Activated CD4-positive, alpha-beta T cell treated with anti-CD3 and anti-CD28 coated beads, Interleukin-2, amount 50 U/mL, for 1 hour (primary cell): Measurements from ENCODE around the gene AFG1L.
"Not testable (repeated sequence)": the region's sequence is repeated elsewhere in the genome, so short reads cannot be mapped to it uniquely, and the experiment has no call there.

ENCODE experiments used
- DNase-seq: peaks from one replicate; pipeline ENCODE4 v3.0.0-alpha.2; 2020

Gene AFG1L

DNA sequence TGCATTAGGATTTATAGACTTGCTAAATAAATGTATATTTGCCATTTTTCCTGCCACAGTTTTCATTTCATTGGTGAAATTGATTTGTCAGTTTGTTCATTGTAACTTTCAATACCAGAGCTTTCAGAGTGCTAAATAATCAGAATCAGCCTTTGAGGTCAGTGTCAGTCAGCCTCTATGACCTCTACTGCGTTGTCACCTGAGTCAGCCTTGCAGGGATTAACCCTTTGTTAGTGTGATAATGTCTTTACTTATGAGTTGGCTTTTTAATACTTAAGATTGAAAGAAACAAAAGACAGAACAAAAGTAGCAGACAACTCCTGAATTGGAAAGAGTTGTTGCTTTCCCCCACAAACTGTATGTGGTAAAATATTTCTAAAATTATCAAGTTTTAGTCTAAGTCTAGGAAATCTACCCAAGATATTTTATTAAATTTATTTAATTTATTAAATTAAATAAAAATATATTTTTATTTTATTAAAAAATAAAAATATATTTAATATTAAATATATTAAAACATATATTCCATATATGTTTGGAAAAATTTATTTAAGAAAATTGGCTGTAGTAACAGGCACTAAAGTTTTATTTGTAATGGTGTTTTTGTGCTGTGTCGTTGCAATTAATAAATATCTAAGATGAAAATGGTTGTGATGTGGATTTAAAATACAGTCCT, 125.2 kb downstream of the AFG1L start:
- DNase-seq = no peak

DNA sequence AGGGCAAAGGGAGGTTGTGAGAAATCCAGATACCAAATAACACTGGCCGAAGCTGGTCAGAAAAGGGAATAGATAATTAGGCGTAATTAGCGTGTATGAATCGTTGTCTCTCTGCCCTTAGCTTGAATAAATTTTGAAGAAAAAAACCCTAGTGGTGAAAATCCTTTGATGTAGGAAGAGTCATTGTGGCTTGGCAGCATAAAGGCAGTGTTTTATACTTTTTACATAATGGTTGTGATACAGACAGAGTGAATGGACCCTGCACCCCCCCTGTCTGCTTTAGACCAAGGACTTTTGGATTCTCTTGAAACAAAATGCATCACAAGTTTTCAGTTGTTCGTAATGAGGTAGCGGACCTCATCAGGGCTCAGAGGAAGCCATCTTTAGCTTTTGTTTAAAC, 126.5 kb downstream of the AFG1L start:
- DNase-seq = no peak

DNA sequence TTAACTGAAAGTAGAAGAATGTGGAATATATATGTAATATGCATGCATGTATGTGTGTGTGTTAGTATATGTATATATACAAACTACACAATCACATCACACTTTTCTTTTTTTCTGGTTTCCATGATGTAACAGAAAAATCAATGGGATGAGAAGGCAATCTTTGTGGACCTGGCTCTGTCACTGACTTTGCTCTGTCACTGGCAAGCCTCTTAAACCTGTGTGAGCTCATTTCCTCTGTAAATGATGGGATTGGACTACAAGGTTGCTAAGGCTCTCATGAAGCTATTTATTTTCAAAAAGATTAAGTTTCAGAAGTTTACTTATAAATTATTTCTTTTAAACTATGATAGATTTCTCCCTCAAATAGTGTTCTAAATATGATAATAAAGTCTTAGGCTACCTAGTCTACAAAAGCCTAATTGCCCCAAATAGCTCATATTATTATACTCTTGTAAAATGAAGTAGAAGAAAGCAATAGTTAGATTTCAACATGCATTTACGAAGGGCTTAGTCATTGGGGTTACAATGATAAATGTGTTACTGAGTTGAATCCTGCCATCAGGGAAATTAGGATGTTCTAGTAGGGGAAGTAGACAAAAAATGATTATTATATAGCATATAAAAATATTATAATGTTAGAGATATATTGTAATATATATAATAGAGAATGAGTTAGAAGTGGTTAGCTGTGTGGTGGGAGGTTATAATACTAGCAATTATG, 129.3 kb downstream of the AFG1L start:
- DNase-seq = no peak

DNA sequence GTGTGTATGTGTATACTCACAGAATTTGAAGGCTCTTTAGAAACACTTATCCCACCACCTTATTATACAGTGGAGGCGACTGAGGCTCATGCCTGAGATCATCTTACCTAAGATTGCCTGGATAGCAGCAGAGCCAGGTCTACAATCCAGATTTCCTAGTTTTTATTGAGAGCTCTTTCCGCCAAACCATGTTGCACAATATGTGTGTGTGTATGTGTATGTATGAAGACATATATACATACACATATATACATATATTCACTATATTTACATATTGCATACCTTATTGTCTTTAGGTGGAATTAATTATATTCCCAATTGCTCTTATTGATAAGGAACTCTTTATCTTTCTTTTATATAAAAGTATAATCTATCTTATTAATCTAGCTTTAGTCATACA, 130.6 kb downstream of the AFG1L start:
- no peak for DNase-seq

DNA sequence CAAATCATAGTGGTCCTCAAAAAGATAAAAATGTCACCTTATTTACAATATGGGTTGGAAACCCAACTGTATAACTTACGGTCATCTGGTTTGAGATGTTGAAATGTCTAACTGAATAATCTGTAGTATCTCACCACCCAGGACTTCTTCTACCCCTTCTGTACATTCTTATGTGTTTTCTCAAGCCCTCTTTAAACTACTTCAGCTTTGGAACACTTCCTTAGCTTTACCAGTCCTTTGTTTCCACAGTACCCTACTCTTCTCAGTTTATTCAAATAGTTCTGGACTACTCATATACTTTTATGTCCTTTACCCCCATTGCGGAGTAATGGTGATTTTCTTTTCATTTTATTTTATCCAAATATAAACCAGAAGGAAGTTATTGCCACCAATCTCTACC, 137.3 kb downstream of the AFG1L start:
- no peak for DNase-seq

DNA sequence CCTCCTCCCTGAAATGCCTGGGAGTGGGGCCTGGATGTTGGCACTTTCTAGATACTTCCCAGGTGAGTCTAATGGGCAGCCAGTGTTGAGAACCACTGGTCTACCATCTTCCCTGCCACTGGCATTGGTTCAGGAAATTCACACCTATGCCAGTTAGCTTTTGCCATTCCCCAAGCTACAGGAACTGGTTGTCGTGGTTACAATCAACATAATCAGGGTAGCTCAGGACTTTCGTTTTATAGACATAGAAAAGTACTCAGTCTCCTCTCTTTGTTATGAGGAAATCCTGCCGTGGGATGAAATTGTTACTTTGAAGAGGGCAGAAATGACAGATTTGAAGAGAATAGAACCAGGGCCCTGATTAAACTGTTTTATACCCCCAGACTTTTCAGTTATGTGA, 137.9 kb downstream of the AFG1L start:
- no peak for DNase-seq

DNA sequence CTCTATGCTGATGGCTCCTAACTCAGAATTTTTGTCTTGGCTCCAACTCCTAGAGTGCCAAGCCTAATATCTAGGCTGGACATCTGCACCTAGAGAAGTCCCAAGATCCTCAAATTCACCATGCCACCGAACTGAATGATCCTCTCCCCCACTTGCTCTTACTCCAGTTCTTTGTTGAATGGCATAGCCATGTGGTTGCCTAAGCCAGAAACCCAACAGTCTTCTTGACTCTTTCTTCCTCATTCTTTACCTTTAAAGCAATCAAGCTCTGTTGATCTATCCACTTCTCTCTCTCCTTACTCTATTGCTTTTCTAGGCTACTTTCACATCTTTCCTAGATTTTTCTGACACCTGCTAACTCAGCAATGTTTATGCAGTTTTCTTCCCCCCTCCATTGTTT, 139.4 kb downstream of the AFG1L start:
- no peak for DNase-seq

DNA sequence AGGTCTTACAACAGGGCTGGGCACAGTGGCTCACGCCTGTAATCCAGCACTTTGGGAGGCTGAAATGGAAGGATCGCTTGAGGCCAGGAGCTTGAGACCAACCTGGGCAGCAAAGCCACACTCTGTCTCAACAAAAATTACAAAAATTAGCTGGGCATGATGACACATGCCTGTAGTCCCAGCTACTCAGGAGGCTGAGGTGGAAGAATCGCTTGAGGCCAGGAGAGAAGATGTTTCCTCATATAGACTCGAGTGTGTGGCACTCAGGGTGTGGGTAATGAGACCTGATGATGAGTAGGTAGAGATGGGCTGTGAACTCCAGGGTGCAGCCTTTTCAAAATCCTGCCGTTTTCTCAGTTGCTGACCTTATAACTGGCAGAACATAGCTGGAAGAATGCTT, 140.5 kb downstream of the AFG1L start:
- no peak for DNase-seq

DNA sequence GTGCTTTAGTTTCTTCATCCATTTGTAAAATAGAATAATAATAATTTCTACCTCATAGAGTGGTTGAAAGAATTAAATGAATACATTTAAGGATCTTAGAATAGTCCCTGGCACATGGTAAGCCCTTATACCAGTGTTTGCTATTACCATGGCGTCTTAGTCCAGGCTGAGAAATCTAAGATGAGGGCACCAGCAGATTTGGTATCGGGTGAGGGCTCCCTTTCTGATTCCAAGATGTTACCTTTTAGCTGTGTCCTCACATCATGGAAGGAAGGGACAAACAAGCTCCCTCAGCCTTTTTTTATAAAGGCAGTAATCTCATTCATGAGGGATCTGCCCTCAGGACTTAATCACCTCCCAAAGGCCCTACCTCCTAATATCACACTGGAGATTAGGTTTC, 141.9 kb downstream of the AFG1L start:
- no peak for DNase-seq

DNA sequence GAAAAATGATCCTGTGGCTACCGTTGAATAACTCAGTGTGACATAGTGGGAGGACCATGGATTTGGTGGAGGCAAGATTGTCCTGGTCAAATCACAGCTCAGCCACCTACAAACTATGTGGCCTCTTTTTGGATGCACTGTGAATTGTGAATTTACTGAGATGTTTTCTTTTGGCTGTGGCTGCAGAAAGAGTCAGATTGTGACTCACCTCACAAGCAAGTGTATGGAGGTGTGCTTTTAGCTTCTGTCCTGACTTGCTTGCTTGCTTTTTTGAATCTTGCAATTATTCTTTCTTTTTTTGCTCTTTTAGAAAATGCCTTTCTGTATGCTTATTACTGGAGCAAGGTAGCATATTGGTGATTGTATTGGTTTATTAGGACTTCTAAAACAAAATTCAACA, 143.0 kb downstream of the AFG1L start:
- DNase-seq = no peak

DNA sequence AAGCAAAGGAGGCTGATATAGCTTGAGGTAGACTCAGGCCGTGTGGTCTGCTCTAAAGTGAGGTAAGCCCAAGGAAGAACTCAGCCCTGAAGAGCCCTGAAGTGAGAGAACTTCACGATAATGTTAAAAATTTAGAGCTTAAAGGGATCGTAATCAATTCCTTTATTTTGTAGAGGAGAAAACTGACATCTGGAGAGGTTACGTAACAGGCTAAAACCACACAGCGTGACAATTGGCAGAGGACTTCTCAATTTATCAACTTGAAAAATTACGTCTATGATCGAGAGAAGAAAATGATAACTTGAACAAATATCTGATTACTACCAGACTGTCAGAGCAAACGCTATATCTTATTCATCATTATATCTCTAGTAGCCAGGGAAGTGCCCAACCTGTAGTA, 144.1 kb downstream of the AFG1L start:
- DNase-seq = no peak

DNA sequence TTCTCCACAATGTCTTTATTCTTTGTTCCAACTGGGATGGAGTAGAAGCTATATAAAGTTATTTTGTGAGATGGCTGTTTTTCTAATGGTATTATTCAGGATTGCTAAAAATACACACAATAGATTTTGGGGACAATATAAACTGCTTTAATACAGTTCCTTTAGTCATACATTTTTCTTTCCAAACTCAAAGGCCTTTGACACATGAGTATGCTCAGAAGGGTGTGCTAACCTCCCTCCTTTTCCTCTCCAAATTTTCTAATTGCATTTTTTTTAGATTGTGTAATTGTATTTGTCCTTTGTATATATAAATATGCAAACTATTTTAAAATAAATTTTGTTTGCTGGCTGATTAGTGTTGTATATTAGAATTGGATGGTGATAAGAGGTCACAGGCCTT, 146.3 kb downstream of the AFG1L start:
- no peak for DNase-seq

DNA sequence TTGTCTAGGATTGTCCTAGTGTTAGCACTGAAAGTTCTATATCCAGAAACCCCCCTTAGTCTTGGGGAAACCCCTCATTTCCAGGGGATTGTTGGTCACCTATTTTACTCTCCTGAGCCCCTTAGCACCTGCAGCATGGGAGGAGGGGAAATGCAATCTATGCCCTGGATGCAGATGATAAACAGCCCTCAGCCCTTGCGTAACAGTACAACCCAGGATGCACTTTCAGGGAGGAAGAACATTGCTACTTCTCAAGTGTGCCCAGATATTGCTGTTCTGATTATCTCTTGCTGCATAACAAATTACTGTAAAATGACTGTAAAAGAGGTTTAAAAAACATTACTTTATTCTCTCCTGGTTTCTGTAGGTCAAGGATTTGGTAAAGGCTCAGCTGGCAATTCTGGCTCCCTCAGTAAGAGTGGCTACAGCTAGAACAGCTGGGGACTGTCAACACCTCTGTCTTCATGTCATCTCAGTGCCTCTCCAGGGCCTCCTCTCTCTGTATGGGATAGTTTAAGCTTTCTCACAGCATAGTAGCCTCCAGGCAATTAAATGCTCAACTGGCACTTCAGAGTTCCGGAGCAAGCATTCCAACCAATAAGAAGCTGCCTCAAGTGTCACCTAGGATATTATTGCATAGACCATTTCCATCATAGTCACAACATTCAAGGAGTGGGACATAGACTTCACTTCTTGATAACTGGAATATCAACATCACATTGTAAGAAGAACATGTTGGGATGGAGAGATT, 148.1 kb downstream of the AFG1L start:
- no peak for DNase-seq

DNA sequence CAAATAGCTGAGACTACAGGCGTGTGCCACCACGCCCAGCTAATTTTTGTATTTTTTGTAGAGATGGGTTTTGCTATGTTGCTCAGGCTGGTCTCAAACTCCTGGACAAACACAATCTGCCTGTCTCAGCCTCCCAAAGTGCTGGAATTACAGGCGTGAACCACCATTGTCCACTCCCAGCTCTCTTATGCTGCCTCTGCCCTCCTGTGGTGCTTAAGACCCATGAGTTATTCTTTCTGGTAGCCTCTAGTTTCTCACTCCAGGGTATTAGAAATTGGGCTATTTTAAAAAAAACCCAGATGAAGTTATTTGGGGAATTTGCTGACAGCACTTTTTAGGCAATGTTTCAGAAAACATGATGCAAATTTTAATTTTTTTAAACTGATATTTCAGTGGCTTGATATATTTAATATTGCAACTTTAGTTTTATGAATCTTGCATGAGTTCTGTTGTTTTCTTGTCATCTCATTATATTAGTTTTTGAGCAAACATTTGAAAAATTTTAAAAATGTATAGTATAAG, 151.8 kb downstream of the AFG1L start:
- DNase-seq = no peak

DNA sequence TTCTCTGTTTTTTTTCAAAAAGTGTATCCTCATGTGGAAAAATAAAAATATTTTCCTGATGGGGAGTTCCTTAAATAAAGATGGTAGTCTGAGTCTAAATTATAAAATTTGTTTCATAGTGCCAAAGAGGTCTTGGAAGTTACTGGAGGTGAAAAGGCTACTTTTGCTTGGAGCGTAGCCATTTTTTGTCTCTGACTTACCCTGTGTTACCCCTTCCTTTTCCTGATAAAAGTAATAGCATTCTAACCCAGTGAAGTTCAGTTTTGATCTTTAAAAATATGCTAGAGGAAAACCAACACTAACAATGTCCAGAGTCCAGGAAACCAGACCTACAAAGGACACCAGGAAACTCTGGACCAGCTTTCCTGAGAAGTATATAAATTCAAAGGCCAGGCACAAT, 153.6 kb downstream of the AFG1L start:
- no peak for DNase-seq

DNA sequence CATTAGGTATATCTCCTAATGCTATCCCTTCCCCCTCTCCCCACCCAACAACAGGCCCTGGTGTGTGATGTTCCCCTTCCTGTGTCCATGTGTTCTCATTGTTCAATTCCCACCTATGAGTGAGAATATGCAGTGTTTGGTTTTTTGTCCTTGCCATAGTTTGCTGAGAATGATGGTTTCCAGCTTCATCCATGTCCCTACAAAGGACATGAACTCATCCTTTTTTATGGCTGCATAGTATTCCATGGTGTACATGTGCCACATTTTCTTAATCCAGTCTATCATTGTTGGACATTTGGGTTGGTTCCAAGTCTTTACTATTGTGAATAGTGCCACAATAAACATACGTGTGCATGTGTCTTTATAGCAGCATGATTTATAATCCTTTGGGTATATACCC, 154.9 kb downstream of the AFG1L start:
- not testable (repeated sequence) for DNase-seq

DNA sequence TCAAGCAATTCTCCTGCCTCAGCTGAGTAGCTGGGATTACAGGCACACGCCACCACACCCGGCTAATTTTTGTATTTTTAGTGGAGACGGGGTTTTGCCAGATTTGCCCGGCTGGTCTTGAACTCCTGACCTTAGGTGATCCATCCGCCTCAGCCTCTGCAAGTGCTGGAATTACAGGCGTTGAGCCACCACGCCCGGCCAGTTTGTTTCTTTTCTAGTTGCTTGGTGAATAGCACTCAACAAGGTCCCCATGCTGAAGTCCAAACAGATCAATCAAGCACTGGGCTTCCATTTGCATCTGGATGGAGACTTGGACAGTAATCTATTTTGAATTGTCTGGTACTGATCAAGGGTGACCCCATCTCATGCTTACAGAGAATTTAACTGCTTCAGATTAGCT, 157.0 kb downstream of the AFG1L start:
- no peak for DNase-seq

DNA sequence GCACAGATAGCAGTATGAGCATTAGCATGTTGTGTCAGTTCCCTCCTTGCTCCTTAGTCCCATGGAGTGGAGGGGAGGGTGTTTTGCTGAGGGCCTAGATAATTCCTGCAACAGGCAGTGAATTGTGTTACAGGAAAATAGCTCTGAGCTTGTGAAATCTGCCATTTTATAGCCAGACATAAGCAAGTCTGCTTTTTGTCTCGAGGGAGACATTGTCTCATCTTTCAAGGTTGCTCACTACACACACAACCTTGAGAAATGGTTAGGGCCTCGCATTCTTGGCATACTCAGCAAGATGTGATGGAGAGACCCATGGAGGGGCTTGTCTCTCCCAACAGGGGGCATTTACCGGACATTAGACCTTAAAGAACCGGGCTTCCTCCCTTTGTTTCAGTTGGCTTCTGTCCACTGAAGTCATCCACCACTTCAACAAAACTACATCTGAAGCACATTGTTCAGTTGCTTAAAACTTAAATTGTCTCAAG, 157.9 kb downstream of the AFG1L start:
- DNase-seq = no peak

DNA sequence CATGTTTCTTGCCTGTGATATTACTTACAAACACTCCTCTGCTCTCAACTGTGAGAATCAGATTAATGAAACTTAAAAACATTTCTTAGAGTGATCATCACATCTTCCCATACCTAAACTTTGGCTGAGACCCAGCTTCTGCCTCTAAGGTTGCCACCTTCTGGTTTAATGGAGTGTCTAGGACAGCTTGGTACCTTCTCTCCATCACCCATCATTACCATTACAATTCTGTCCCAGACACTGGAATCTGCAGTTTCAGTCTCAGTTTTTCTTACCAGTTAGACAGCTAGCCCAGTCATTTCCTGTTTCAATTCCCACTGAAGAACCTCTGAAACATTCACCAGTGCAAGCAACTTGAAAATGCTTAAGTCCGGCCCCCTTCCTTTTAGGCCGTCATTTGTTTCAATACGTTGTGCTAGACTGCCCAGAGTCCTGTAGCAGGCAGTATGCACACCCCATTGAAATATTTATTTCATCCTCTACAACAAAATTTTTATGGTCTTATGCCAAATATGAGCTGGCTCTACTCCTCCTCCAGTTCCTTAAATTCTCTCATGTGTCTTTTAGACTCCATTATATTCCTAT, 158.8 kb downstream of the AFG1L start:
- no peak for DNase-seq

DNA sequence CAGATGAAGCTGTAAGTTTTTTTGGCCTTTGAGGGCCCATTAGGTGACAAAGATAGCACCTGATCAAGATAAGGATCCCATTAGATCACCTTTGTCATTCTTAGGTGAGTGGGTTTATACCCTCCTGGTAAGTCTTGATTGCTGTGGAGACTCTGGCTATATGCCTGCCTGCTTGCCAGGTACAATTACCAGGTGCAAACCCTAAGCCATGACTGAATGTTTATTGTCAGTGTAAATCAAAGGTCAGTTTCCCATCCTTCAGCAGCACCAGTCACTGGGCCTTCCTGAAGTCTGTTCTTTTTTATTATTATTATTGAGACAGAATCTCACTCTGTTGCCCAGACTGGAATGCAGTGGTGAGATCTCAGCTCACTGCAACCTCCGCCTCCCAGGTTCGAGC, 159.5 kb downstream of the AFG1L start:
- no peak for DNase-seq

DNA sequence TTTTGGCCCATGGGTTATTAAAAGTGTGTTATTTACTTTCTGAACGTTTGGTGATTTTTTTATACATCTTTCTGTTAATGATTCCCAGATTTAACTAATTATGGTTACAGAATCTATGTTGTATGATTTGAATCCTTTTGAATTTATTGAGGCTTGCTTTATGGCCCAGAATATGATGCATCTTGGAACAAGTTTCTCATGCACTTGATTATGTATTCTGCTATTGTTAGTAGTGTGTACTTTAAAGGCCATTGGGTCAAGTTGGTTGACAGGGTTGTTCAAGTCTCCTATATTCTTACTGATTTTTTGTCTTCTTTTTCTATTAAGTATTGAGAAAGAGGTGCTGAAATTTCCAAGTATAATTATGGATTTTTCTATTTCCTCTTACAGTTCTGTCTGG, 160.8 kb downstream of the AFG1L start:
- DNase-seq = no peak

DNA sequence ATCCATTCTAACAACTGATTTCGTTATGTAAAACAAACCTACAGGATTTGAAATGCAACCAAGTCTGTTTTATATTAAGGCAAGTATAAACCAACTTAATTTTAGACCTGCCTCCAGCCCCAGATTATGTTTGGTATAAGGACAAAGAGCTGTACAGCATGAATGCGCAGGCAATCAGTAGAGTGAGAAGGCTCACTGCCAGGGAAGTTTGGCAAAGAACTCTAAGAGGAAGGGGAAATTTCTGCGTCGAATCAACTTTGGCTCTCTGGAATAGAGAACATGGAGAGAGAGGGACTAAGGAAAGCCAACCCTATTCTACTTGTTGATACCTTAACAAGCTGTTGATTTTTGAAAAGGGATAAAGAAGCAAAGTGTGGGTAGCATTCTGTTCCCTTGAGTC, 168.9 kb downstream of the AFG1L start:
- DNase-seq = no peak

DNA sequence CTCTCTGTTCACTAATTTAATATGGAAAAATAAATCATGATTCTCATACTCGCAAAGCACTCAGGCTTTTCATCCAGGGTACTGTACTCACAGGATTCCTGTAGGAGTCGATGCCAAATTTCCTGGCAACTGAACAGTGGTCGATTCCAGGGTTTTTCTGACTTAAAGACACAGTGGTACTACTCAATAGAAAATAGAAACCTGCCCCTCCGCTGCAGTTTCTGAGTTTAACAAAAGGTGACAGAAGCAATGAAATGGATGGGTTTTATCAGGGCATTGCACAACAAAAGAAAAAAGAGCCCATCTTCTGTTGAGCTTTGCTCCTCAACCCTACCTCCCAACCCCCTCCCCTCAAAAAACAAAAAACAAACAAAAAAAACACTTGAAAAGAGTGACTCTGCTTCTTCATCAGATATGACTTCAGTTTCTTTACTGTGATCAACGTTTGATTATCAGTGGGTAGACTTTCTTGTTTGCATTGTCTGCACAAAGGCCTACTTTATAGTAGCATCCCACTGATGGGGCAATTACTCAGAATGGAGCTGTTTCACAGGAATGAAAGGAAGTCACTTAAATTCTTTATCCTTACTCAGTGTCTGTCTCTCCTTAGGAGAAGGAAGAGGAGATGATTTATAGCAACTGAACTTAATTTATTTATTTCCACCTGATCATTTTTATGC, 169.7 kb downstream of the AFG1L start:
- no peak for DNase-seq
